GM12864 (cell line): ENCODE data around the gene UFD1.

Experiments
- DNase-seq: peaks from one replicate; pipeline ENCODE4 v3.0.0-alpha.2; 2011; ENCODE audit warnings: low read depth
- H3K4me3 ChIP-seq: 2 replicates; pipeline ENCODE4 v1.5.1; 2011; ENCODE audit warnings: mild to moderate bottlenecking, low read depth, low read length, control low read depth
- TF ChIP-seq, protein P1 (sequence below): IDR thresholded peaks from 2 replicates; pipeline ENCODE4 v1.5.1; 2011; ENCODE audit warnings: low read depth, mild to moderate bottlenecking, moderate library complexity, low read length, control low read depth, inconsistent platforms; ENCODE audit errors: missing control alignments

The UFD1 gene

DNA sequence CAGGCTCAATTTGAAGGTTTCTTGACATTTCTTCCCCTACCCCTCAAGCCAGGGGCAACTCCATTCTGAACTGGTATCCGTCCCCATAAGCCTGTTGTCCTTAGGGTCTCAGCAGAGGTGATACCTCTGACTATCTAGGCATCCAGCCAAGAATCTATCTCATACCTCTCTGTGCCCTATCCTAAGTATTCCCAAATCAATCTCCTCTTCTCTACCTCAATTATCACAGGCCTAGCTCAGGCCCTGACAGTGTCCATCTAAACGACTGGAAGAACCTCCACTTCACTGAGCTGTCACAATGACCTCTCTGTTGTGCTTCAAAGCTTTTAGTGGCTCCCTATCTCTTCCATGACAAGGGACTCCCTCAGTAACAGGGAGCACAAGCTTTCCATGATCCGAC is 74.3 kb downstream of the UFD1 start:
- no peak for DNase-seq
- no peak overlapping the region for H3K4me3 ChIP-seq
- TF ChIP-seq, protein P1, sequence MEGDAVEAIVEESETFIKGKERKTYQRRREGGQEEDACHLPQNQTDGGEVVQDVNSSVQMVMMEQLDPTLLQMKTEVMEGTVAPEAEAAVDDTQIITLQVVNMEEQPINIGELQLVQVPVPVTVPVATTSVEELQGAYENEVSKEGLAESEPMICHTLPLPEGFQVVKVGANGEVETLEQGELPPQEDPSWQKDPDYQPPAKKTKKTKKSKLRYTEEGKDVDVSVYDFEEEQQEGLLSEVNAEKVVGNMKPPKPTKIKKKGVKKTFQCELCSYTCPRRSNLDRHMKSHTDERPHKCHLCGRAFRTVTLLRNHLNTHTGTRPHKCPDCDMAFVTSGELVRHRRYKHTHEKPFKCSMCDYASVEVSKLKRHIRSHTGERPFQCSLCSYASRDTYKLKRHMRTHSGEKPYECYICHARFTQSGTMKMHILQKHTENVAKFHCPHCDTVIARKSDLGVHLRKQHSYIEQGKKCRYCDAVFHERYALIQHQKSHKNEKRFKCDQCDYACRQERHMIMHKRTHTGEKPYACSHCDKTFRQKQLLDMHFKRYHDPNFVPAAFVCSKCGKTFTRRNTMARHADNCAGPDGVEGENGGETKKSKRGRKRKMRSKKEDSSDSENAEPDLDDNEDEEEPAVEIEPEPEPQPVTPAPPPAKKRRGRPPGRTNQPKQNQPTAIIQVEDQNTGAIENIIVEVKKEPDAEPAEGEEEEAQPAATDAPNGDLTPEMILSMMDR: no peak

- no peak for DNase-seq
- no peak overlapping the region for H3K4me3 ChIP-seq
- TF ChIP-seq, protein P1: no peak
Measured at GRCh38 chr22:19402642-19403191, 76.3 kb downstream of the UFD1 start.

GRCh38 chr22:19401483-19401882 is 77.5 kb downstream of the UFD1 start:
- no peak for DNase-seq
- TF ChIP-seq, protein P1: no peak
- no peak overlapping the region for H3K4me3 ChIP-seq

- H3K4me3 ChIP-seq: no peak overlapping the region
- DNase-seq: no peak
- TF ChIP-seq, protein P1: no peak
Measured at GRCh38 chr22:19400881-19401280, 78.1 kb downstream of the UFD1 start.
